KG1 (cell line): Measurements from ENCODE around the gene ERI3.
A peak's percentile ranks its signal among the peaks of the same experiment; 100 is the strongest.

Source experiments
- DNase-seq: peaks from one replicate; lab custom pipeline; 2025; lab: John Stamatoyannopoulos, UW

Gene ERI3

GRCh38 chr1:44237721-44238457 is 117.2 kb downstream of the ERI3 start:
- DNase-seq: no peak

GRCh38 chr1:44236490-44237272 is 118.4 kb downstream of the ERI3 start:
- DNase-seq: no peak

- no peak for DNase-seq
Measured at GRCh38 chr1:44235808-44236207, 119.2 kb downstream of the ERI3 start.

- no peak for DNase-seq
Measured at GRCh38 chr1:44233593-44233992, 121.5 kb downstream of the ERI3 start.

GRCh38 chr1:44230796-44231195 is 124.3 kb downstream of the ERI3 start:
- no peak for DNase-seq

GRCh38 chr1:44229435-44230167 is 125.5 kb downstream of the ERI3 start:
- no peak for DNase-seq

- DNase-seq: no peak
Measured at GRCh38 chr1:44228218-44228617, 126.8 kb downstream of the ERI3 start.

GRCh38 chr1:44227211-44227610 is 127.8 kb downstream of the ERI3 start:
- DNase-seq: no peak

GRCh38 chr1:44225761-44226160 is 129.3 kb downstream of the ERI3 start:
- DNase-seq: no peak

- no peak for DNase-seq
Measured at GRCh38 chr1:44223187-44223610, 131.9 kb downstream of the ERI3 start.

- no peak for DNase-seq
Measured at GRCh38 chr1:44222397-44223186, 132.5 kb downstream of the ERI3 start.

- DNase-seq: no peak
Measured at GRCh38 chr1:44221769-44222168, 133.3 kb downstream of the ERI3 start.

GRCh38 chr1:44220755-44221154 is 134.3 kb downstream of the ERI3 start:
- DNase-seq: no peak

- no peak for DNase-seq
Measured at GRCh38 chr1:44220001-44220751, 134.9 kb downstream of the ERI3 start.

GRCh38 chr1:44219301-44219626 is 135.8 kb downstream of the ERI3 start:
- DNase-seq: no peak

GRCh38 chr1:44218503-44219300 is 136.4 kb downstream of the ERI3 start:
- no peak for DNase-seq

- peak; percentile 38 for DNase-seq
Measured at GRCh38 chr1:44217809-44218410, 137.1 kb downstream of the ERI3 start.

- DNase-seq: peak; percentile 84
Measured at GRCh38 chr1:44213222-44214112, 141.6 kb downstream of the ERI3 start, which contains the start of gene DMAP1. Gene DMAP1 (plus strand): TSS chr1:44213471. CDS start chr1:44213754, 283 bp downstream.
